HG02943 (cell line): Measurements from ENCODE around the gene HBB.

Experiments used
- ATAC-seq: cut with Tn5 transposase; IDR thresholded peaks from one replicate; pipeline ENCODE4 v1.9.1; 2021; ENCODE audit warnings: mild to moderate bottlenecking, low read depth, moderate library complexity; ENCODE audit not compliant: unreplicated experiment

The HBB gene

GRCh38 chr11:5229356-5229755 is 2.5 kb upstream of the HBB start:
- no peak for ATAC-seq

- ATAC-seq = no peak
Measured at GRCh38 chr11:5228124-5228523, 1.3 kb upstream of the HBB start.

GRCh38 chr11:5227681-5228080 is 810 bp upstream of the HBB start:
- no peak for ATAC-seq

- no peak for ATAC-seq
Measured at GRCh38 chr11:5225480-5225871, 1.4 kb downstream of the HBB start.

GRCh38 chr11:5224538-5225479 is 2.1 kb downstream of the HBB start:
- ATAC-seq = no peak

- no peak for ATAC-seq
Measured at GRCh38 chr11:5223686-5224085, 3.2 kb downstream of the HBB start.

- ATAC-seq = no peak
Measured at GRCh38 chr11:5223146-5223545, 3.7 kb downstream of the HBB start.

- no peak for ATAC-seq
Measured at GRCh38 chr11:5210376-5210885, 16.4 kb downstream of the HBB start.

- peak; percentile 84 for ATAC-seq
Measured at GRCh38 chr11:5204787-5205186, 22.1 kb downstream of the HBB start.

GRCh38 chr11:5203366-5203765 is 23.5 kb downstream of the HBB start:
- ATAC-seq = no peak

GRCh38 chr11:5200582-5200981 is 26.3 kb downstream of the HBB start, which contains the start of gene OR51V1:
OR51V1 (minus strand) TSS chr11:5200682; CDS start chr11:5200682, 0 bp downstream.
- ATAC-seq = no peak

GRCh38 chr11:5198285-5198684 is 28.6 kb downstream of the HBB start:
- no peak for ATAC-seq

GRCh38 chr11:5197536-5197935 is 29.3 kb downstream of the HBB start:
- ATAC-seq = no peak

- no peak for ATAC-seq
Measured at GRCh38 chr11:5196731-5197130, 30.1 kb downstream of the HBB start.

- ATAC-seq = no peak
Measured at GRCh38 chr11:5196067-5196466, 30.8 kb downstream of the HBB start.

GRCh38 chr11:5192738-5193137 is 34.1 kb downstream of the HBB start:
- ATAC-seq = no peak

GRCh38 chr11:5188201-5188600 is 38.7 kb downstream of the HBB start:
- no peak for ATAC-seq

GRCh38 chr11:5178046-5178837 is 48.6 kb downstream of the HBB start:
- ATAC-seq = no peak
